Vagina (tissue), 2 donors: ENCODE results near the gene SLC6A6.

Experiments
- POLR2A ChIP-seq, 2 donors: fragments of 450-650 bp; IDR thresholded peaks; one replicate each; pipeline ENCODE4 v1.6.1; 2017; ENCODE audit warnings: antibody characterized with exemption in 2 of 2, mild to moderate bottlenecking in 2 of 2, moderate library complexity in 2 of 2
- POLR2AphosphoS5 ChIP-seq, 2 donors: sonication (generic); formaldehyde crosslinking; IDR thresholded peaks; one replicate each; pipeline ENCODE4 v1.9.0; 2017; ENCODE audit warnings: antibody characterized with exemption in 2 of 2, mild to moderate bottlenecking in 2 of 2, low read depth in 1 of 2; ENCODE audit not compliant: insufficient read depth in 1 of 2
- TF ChIP-seq, protein P1 (sequence below), 3 experiments: fragments of 450-650 bp in 2 of 3; fragments of 200-600 bp in 1 of 3; sonication (generic) in 1 of 3; IDR thresholded peaks; one replicate each; pipeline ENCODE4 v1.5.1; 2017 to 2019; ENCODE audit warnings: antibody characterized with exemption in 3 of 3, mild to moderate bottlenecking in 2 of 3, moderate library complexity in 2 of 3

DNA sequence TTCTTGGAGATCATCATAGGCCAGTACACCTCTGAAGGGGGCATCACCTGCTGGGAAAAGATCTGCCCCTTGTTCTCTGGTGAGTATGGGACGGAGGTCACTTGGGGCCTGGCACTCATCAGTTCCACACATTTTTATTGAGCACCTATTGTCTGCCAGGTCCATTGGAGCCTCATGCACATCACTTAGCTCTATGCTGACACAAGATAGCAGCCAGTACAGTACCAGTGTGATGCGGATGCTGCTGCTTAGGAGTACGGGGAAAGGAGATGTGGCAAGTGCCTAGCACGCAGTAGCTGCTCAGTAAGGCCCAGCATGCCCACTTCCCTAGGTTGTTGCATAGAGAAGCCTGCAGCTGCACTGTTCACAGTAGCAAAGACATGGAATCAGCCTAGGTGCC is 43.4 kb downstream of the SLC6A6 start:
- TF ChIP-seq, protein P1, sequence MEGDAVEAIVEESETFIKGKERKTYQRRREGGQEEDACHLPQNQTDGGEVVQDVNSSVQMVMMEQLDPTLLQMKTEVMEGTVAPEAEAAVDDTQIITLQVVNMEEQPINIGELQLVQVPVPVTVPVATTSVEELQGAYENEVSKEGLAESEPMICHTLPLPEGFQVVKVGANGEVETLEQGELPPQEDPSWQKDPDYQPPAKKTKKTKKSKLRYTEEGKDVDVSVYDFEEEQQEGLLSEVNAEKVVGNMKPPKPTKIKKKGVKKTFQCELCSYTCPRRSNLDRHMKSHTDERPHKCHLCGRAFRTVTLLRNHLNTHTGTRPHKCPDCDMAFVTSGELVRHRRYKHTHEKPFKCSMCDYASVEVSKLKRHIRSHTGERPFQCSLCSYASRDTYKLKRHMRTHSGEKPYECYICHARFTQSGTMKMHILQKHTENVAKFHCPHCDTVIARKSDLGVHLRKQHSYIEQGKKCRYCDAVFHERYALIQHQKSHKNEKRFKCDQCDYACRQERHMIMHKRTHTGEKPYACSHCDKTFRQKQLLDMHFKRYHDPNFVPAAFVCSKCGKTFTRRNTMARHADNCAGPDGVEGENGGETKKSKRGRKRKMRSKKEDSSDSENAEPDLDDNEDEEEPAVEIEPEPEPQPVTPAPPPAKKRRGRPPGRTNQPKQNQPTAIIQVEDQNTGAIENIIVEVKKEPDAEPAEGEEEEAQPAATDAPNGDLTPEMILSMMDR (IDR thresholded peaks at IDR 0.05) = no peak
- no peak for TF ChIP-seq POLR2A (IDR thresholded peaks at IDR 0.05)
- TF ChIP-seq POLR2AphosphoS5 (IDR thresholded peaks at IDR 0.05; ENCODE audit: insufficient read depth in 1 of 2, low read depth in 1 of 2) = no peak
